Kidney epithelial cell (primary cell): ENCODE data around the gene SOS1. TPM values are rescaled to one million over a fixed set of nuclear protein-coding genes. Genes with fewer than 3 reads are reported as not detected.
"Not testable (repeated sequence)": the region's sequence is repeated elsewhere in the genome, so short reads cannot be mapped to it uniquely, and the experiment has no call there.

Experiments
- DNase-seq: peaks from one replicate; pipeline ENCODE4 v3.0.0-alpha.2; 2010; ENCODE audit warnings: low read depth
- H3K27me3 ChIP-seq: 2 replicates; pipeline ENCODE4 v1.6.0; 2011; ENCODE audit warnings: low read length; ENCODE audit not compliant: control insufficient read depth, insufficient read depth
- H3K36me3 ChIP-seq: 2 replicates; pipeline ENCODE4 v1.5.1; 2011; ENCODE audit warnings: low read length; ENCODE audit not compliant: control insufficient read depth, insufficient read depth
- H3K4me3 ChIP-seq: 2 replicates; pipeline ENCODE4 v1.5.1; 2011; ENCODE audit warnings: low read depth, mild to moderate bottlenecking, control low read depth, low read length
- CTCF ChIP-seq: IDR thresholded peaks from 2 replicates; pipeline ENCODE4 v1.5.1; 2011; ENCODE audit warnings: mild to moderate bottlenecking, moderate library complexity, low read length, control low read depth, inconsistent platforms; ENCODE audit not compliant: insufficient read depth, poor library complexity, severe bottlenecking
- total RNA-seq: library from RNA; depleted of rRNA; stranded (reverse); fragments of >200 nt; gene quantifications from 2 replicates; pipeline ENCODE4 v1.2.3, GENCODE V29; 2015

SOS1 gene
- total RNA-seq, 1 donor from 2014 or later, result 18.7 TPM

- no peaks in the 10 kb centered on the region for H3K27me3 ChIP-seq
- no peak overlapping the region for H3K4me3 ChIP-seq
- no peaks in the 10 kb centered on the region for H3K36me3 ChIP-seq
- no peak for DNase-seq
- no peak for TF ChIP-seq CTCF
Measured at GRCh38 chr2:39156107-39156506, 35.3 kb upstream of the SOS1 start.

- not testable (repeated sequence) for H3K4me3 ChIP-seq, H3K27me3 ChIP-seq, H3K36me3 ChIP-seq, DNase-seq
Measured at GRCh38 chr2:39155573-39155972, 34.7 kb upstream of the SOS1 start.

GRCh38 chr2:39154944-39155343 lies 34.1 kb upstream of the SOS1 start:
- H3K27me3 ChIP-seq, result no peaks in the 10 kb centered on the region
- H3K4me3 ChIP-seq, result no peak overlapping the region
- TF ChIP-seq CTCF, result no peak
- no peak for DNase-seq
- no peaks in the 10 kb centered on the region for H3K36me3 ChIP-seq

- Histone ChIP-seq H3K27me3 (no peaks in the 10 kb centered on the region), H3K36me3 (no peaks in the 10 kb centered on the region), H3K4me3 (no peak overlapping the region)
- TF ChIP-seq CTCF, result no peak
- DNase-seq, result no peak
Measured at GRCh38 chr2:39153312-39153711, 32.5 kb upstream of the SOS1 start.

GRCh38 chr2:39152504-39152903 lies 31.7 kb upstream of the SOS1 start:
- Histone ChIP-seq H3K4me3 (no peak overlapping the region), H3K36me3 (no peaks in the 10 kb centered on the region), H3K27me3 (no peaks in the 10 kb centered on the region)
- TF ChIP-seq CTCF, result no peak
- DNase-seq, result no peak

GRCh38 chr2:39150890-39151497 lies 30.1 kb upstream of the SOS1 start:
- no peak for DNase-seq
- H3K4me3 ChIP-seq, result no peak overlapping the region
- no peaks in the 10 kb centered on the region for H3K36me3 ChIP-seq
- TF ChIP-seq CTCF, result no peak
- no peaks in the 10 kb centered on the region for H3K27me3 ChIP-seq
